ENCODE results near the gene MEGF6.
"Not testable (repeated sequence)": the region's sequence is repeated elsewhere in the genome, so short reads cannot be mapped to it uniquely, and the experiment has no call there.

Gene MEGF6

DNA sequence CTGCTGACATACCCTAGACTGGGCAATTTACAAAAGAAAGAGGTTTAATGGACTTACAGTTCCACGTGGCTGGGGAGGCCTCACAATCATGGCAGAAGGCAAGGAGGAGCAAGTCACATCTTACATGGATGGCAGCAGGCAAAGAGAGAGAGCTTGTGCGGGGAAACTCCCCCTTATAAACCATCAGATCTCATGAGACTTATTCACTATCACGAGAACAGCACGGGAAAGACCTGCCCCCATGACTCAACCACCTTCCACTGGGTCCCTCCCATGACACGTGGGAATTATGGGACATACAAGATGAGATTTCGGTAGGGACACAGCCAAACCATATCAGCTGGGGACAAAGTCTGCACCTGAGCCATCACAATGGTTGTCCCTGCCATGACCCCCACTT is 35.8 kb downstream of the MEGF6 start:
- DNase-seq (ENCODE audit: low read depth in 1 of 2, low spot score in 1 of 2) = not testable (repeated sequence)

DNA sequence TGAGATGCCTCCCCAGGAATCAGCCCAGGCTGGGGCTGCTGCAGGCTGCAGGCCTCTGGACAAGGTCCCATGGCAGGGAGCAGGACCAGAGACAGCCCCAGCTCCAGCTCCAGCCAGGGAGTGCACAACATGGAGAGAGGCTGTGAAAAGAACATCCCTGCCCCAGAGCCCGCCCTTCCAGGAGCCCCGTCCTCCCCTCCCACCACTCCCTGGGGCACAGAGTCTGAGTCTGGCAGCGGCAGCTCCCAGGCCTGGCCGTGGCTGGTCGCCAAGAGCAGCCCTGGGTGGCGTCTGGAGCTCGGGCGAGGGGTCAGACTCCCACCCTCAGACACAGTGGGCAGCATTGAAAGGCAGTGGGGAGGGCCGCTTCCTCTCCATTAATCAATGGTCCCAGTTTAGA is 37.8 kb downstream of the MEGF6 start:
- DNase-seq (ENCODE audit: low read depth in 1 of 2, low spot score in 1 of 2) = no peak

DNA sequence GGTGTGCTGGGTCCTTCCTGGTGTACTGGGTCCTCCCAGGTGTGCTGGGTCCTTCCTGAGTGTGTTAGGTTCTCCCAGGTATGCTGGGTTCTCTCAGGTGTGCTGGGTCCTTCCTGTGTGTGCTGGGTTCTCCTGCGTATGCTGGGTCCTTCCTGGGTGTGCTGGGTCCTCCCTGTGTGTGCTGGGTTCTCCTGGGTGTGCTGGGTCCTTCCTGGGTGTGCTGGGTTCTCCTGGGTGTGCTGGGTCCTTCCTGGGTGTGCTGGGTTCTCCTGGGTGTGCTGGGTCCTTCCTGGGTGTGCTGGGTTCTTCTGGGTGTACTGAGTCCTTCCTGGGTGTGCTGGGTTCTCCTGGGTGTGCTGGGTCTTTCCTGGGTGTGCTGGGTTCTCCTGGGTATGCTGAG is 38.7 kb downstream of the MEGF6 start:
- DNase-seq (ENCODE audit: low read depth in 1 of 2, low spot score in 1 of 2) = not testable (repeated sequence)

DNA sequence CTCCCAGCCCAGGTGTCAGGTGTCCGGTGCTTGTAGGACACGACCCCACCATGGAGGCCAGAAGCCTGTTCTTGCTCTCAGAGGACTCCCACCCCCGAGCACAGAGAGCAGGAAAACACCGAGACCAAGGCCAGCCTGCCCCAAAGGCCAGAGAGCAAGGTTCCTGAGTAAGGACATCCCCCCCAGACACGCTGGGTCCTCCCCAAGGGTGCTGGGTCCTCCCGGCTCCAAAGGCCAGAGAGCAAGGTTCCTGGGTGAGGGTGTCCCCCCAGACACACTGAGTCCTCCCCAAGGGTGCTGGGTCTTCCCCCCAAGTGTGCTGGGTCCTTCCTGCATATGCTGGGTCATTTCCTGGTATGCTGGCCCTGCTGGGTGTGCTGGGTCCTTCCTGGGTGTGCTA is 40.0 kb downstream of the MEGF6 start:
- DNase-seq (ENCODE audit: low read depth in 1 of 2, low spot score in 1 of 2) = no peak

DNA sequence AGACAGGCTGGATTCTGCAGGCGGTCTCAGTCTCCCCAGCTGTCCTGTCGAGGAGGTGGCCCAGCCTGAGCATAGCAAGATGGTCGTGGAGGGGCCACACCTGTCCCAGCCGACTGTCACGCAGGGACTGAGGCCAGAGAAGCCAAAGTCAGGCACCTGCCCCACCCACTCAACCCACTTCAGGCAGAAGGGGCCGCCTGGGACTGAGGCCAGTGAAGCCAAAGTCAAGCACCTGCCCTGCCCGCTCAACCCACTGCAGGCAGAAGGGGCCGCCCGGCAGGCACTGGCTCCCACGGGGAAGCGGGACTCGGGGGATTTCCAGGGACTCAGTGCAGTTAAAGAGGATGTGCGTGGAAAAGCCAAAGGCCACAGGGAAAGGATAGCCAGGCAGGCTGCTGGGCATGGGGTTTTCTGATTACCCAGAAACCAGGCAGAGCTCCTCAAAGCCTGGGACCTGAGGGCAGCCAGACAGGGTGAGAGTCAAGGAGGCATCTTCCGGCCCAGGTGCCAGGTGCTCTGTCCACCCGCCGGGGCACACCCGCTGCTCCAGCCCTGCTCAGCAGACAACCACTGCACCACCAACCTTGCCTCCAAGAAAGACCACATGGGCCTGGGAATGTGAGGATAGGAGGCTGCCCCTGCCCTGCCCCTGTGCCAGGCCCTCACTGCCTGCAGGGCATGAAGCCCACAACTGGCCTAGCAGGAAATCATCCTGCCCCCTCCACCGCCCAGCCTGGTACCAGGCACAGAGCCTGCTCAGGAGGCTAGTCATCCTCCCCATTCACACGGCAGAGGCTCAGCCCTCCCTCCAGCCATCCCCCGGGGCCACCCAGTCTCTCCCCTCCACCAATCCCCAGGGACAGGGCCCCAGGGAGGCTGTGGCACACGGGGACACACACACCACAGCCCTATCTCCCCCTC is 41.0 kb downstream of the MEGF6 start:
- no peak for DNase-seq (ENCODE audit: low read depth in 1 of 2, low spot score in 1 of 2)

DNA sequence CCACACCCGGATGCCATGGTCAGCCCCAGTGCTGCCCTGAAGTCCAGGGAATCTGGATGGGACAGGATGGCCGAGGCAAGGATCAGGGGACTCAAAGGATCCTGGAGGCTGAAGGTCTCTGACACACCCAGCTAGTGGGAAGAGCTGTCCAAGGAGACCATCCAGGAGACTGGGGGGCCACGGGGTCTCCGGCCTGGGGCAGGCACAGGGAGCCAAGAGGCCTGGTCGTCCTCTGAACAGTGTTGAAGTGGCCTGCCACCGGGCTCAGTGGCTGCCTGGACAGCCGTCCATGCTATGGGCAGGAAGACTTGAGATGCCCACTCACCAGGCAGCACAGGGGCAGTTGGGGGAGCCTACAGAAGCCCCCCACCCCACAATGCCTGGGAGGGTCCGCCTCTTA is 41.9 kb downstream of the MEGF6 start:
- DNase-seq (ENCODE audit: low read depth in 1 of 2, low spot score in 1 of 2) = no peak

DNA sequence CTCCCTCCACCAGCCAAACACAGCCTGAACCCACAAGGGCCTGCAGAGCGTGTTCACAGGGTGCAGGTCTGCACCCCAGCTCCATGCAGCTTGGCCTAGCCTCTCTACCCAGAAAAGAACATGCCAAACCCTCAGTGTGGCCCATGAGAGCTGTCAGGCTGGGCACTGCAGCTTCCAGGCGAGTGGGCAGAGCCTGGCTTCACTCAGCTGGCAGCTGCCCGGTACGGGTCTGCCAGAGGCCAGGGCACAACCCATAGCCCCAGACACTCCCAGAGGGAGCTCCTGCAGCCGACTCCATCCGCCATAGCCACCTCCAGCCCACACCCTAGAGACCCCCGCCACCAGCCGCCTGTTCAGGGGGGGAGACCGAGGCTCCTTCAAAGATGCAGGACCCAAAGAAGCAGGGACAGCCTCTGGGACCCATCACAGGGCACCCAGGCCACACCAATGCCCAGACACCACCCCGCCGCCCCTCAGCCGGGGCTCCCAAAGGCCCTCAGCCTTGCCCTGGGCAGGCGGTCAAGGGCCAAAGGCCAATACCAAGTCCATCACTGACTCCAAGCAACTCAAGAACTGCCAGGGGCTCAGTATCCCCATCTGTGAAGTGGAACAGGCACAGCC is 42.4 kb downstream of the MEGF6 start:
- DNase-seq (ENCODE audit: low read depth in 1 of 2, low spot score in 1 of 2) = no peak

DNA sequence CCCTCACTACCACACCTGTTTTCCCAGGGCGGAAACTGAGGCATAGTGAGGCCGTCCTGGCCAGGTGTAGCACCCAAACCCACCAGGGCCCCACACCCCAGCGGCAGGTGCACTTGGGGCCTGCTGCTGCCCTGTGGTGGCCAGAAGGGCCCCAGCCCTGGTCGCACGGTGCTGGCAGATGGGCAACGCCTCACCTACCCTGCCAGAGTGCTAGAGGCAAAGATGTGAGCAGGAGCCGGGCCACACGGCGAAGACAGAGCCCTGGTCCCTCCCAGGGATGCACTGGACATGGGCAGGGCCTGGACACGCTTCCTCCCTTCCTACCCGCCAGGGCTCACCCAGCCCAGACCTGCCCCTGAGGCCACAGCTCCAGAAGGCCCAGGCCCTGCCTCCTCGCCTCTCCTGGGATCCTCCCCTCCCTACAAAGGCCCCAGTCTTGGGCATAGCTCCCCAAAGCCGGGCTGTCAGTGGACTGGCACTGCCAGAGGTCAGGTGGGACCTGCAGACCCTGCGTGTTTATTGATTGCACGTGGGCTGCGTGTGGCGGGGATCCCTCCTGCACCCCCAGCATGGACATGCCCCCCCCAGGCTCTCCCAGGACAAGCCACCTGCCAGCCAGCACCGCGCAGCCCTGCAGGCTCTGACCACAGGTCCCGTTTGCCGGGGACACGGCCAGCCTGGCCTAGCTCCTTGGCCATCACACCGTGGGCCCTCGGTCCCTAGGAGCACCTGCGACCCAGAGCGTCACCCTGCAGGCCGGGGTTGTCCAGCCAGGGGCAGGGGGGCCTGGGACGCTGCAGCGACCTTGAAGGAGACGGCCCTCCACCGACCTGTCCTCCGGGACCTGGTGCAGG is 44.1 kb downstream of the MEGF6 start:
- no peak for DNase-seq (ENCODE audit: low read depth in 1 of 2, low spot score in 1 of 2)

DNA sequence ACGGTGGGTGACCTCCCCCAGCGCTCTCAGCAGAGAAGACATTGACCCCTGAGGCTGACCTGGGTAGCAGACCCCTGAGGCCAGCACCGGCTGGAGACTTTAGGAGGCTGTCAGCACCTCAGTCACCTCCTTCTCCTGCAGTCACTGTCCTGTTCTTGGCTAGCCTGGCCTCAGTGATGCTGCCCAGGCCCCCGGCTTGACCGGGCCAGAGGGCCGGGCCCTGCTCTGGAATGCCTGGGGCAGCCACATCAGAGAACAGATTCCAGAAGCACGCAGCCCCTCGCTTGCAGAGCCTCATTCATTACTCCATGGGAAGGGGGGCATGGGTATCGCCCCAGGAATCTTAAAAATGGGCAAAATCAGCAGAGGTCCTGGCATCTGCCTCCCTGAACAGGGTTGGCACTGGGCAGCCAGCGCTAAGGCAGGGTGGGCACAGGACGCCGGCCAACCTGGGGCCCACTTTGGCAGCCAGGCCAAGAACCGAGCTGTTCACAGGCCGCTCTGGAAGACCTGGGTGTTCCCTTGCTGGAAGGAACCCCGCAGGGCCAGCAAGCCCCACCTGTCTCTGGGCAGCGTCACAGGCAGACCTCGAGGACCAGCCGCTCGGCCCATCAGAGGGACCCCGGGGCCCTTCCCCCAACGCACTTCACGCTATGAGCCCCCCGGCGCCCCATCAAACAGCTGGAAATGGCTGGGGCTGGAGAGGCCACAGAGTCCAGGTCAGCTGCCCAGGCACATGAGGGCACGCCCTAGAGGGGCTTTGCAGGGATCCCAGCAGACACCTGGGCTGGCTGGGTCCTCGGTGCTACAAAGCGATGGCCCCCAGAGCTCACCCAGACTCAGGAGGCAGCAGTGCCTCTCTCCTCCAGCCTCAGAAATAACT is 45.1 kb downstream of the MEGF6 start:
- no peak for DNase-seq (ENCODE audit: low read depth in 1 of 2, low spot score in 1 of 2)

DNA sequence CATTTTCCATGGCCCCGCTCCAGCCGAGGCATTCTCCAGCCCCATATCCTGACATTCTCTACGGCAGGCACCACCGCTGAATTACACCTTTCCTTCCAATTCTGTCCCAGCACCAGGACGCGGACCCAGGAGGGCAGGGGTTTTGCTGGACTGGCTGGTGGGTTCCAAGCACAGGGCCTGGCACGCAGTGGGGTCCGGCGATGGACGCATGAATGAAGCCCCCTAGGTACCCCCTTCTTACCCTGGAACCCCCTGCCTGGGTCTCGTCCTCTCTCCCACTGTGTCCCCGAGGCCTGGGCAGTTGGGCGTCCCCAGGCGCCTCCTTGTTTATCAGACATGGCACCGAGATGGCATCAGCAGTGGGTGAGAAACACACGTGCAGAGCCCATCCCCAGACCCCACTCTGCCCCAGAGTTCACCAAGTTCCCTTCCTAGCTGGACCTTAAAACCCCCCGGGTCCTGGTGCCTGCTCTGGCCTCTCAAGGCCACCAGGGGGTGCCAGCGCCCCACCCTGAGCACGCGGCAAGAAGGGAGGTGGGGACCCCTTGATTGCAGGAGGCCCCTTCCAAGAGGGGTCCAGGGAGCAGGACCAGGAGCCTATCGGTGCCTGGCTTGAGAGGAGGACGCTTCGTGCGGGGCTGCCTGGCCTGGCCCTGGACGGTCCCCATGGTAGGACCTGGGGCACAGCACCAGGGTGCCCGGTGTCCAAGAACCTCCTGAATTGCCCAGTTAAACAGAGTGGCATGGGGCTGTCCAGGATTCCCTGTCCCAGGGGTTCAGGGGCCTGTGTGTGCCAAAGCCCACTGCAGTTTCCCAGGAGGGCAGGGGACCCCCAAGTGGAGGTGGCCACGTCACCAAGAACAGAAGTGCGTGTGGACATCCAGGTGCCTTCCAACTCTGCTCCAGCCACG is 46.1 kb downstream of the MEGF6 start:
- DNase-seq (ENCODE audit: low read depth in 1 of 2, low spot score in 1 of 2) = no peak

DNA sequence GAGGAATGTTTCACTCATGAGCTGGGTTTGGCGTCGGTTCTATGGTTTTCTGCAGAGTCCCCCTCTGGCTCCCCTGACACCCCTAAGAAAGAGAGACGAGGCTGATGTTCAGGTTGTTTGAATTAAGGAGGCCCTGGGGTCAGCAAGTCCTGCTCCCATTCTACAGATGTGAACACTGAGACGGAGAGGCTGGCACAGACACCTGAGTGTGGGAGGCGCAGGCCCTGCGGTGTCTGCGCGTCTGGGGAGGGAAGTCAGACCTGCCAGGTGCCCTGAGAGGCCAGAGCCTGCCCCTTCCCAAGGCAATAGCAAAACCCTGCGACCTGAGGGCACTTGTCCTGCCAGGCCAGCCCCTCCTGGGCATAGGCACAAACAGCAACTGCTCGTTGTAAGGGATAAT is 47.7 kb downstream of the MEGF6 start:
- DNase-seq (ENCODE audit: low read depth in 1 of 2, low spot score in 1 of 2) = no peak

DNA sequence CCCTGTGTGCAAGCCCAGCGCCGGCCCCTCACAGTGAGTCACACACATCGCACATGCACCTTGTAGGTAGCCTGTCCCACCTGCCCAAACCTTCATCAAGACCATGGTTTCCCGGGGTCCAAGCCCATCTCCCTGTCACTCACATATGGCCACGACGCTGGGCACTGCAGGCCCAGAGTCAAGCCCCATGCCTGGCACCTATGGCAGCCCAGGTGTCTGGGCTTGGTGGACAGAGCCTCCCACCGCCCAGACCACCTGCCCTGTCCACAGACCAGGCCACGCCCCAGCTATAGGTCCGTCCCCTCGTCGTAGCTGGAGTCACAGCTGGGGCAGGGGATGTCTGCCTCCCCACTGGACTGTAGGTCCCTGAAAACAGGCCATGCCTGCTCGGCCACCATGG is 48.2 kb downstream of the MEGF6 start:
- DNase-seq (ENCODE audit: low read depth in 1 of 2, low spot score in 1 of 2) = no peak

DNA sequence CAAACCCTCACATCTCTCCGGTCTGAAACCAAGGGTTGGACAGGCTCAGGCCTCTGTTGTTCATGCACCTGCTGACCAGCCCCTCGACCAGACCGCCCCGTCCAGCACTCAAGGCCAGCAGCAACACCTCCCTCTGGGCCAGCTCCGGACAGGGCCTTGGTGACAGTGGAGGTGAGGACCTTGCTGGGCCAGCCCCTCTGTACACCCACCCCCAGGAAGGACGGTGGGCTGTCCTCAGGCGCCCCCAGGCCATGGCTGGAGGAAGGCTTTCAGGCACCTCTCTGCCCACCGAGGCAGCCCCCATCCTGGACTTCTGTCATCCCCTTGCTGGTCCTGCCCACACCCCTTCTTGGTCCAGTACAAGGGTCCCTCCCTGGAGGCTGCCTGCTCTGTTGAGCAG is 48.6 kb downstream of the MEGF6 start:
- DNase-seq (ENCODE audit: low read depth in 1 of 2, low spot score in 1 of 2) = no peak

DNA sequence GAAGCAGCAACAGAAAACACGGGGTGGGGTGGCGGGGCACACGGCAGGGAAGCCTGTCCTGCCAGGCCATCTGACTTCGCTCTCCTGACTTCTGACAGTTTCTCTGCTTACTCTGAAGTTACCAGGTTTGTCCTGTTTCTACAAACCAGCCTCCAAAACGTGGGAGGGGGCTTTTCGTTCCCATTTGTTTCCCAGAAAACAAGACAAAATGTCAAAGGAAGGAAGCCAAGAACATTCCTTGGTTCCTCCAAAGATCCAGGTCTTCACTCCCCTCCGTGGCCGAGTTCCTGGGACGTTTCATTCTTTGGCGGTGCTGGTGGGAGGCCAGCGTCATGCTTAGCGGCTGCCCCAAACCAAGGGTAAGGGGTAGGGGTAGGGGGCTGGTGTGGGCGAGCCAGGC is 49.6 kb downstream of the MEGF6 start:
- no peak for DNase-seq (ENCODE audit: low read depth in 1 of 2, low spot score in 1 of 2)

DNA sequence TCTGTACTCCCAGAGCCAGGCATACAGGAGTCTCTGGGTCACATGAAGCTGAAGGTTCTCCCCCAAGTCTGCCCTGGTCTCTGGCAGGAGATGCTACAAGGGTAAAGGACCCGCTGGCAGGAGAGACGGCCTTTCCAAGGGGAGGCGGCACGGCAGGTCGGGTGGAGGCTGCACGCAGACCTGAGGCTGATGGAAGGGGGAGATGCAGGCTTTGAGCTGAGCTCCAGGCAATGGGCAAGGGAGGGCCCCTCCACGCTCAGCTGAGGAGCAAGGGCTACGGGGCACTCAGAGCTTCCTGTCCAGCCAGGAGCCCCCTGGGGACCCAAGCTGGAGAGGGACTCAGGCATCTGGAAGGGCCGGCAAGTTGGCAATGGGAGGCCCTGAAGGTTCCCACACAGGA is 50.3 kb downstream of the MEGF6 start:
- no peak for DNase-seq (ENCODE audit: low read depth in 1 of 2, low spot score in 1 of 2)

DNA sequence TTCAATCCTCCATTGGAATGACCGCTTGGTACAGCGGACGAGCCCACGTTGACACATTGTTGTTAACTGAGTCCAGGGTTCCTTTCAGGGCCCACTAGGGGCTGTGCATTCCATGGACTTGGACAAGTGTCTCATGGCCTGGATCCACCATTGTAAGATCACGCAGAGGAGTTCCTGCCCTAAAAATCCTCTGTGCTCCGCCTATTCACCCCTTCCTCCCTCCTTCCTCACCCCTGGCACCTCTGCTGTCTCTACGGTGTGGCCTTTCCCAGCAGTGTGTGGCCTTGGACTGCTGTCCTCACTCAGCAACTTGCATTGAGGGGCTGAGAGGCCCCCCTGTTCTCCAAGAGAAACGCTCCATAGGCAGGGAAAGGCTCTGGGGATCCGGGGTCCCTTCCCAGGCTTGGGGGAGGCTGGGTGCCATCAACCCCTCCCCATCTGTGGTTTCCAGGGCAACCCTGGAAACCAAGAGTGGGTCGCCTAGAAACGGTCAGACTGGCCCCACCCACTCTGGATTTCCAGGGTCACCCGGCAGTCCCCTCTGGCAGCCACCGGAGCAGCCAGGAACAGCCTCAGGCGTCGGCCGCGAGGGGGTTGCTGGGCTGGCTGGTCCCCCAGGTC is 50.9 kb downstream of the MEGF6 start:
- DNase-seq (ENCODE audit: low read depth in 1 of 2, low spot score in 1 of 2) = no peak

DNA sequence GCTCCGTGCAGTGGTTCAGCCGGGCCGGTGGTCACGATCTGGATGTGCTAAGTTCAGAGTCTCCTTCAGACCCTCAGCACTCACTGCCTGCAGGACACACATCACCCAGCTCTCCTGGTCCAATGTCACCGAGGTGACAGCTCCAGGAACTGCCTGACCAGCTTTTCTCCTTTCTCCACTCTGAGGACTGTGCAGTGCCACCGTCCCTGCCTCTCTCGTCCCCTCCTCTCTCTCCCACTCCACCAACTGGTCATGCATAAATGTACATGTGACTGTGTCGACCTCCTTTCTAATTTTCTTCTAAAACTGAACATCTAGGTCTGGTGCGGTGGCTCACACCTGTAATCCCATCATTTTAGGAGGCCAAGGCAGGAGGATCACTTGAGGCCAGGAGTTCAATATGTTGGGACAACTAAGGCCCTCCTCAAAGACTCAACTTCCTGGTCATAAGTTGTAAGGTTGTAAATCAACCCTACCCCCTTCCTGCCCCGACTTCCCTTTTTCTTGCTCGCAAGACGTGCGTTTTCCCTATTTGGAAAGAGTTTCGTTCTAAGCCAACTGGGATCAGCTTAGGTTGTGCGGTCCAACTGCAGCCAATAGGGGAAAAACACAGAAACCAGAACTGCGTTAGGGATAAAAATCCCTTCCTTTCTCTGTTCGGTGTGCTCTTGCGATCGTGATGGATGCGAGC is 53.1 kb downstream of the MEGF6 start:
- no peak for DNase-seq (ENCODE audit: low read depth in 1 of 2, low spot score in 1 of 2)

DNA sequence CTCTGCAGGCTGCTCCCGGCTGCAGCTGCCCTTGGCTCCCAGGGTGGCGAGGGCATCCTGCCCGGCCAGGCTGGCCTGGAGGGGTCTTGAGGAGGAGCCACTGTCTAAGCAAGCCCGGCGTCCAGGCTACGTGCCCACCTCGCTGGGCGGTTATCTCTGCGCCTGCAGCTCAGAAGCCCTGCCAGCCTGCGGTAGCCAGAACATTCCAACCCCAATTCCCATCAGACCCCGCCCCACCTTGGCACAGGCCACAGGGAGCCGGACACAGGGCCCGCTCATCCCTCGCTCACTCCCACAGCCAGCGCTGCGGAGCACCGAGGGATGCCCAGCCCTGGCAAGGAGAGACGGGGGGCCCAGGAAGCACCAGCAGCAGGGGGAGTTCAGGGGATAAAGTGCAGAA is 53.9 kb downstream of the MEGF6 start:
- DNase-seq (ENCODE audit: low read depth in 1 of 2, low spot score in 1 of 2) = no peak

DNA sequence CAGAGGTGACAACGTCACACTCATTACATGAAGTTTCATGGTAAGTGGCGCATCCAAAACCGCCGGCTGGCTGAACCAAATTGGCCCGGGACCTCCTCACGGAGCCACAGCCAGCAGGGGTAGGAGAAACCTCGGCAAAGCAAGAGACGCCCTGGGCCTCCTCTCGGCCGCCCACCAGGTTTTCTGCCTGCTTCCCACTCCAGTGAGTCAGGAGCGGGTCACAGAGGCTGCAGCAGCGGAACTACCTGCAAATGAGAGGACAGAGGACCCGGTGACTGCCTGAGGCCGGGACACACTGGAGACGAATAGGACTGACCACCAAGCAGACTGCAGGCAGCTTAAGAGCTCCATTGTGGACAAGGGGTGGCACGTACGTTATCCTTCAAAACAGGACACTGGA is 55.0 kb downstream of the MEGF6 start:
- no peak for DNase-seq (ENCODE audit: low read depth in 1 of 2, low spot score in 1 of 2)

Data from activated CD4-positive, alpha-beta T cell treated with anti-CD3 and anti-CD28 coated beads, Interleukin-2, amount 50 U/mL, for 24 hours (primary cell).